B cell (primary cell): ENCODE results near the gene CLCN3.

Experiments
- EZH2 ChIP-seq: IDR thresholded peaks from 2 replicates; pipeline ENCODE4 v1.6.1; 2012; ENCODE audit warnings: borderline replicate concordance, low read depth, mild to moderate bottlenecking, moderate library complexity, low read length; ENCODE audit not compliant: insufficient read depth, poor library complexity, severe bottlenecking
- TF ChIP-seq, protein P1 (sequence below): fragments of 200-600 bp; IDR thresholded peaks from one replicate; pipeline ENCODE4 v1.8.0; 2022; ENCODE audit warnings: antibody characterized with exemption, mild to moderate bottlenecking

DNA sequence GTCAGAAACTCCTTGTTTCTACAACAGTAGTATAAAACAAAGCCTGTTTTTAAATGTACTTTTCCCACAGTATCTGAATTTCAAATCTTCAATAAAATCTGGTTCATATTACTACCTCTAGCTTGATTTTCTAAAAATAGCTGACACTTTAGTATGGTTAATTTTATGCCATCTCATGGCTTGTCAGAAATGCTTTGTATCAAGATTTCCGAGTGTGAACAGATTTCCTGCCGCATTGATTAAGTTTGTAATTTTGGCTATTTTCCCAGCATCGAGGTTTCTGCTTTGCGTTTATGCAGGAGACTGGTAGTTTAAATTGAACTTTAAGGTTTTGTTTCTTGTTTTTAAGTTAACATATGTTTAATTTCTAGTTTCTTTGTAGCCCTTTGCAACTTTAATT is 44.2 kb downstream of the CLCN3 start:
- TF ChIP-seq, protein P1, sequence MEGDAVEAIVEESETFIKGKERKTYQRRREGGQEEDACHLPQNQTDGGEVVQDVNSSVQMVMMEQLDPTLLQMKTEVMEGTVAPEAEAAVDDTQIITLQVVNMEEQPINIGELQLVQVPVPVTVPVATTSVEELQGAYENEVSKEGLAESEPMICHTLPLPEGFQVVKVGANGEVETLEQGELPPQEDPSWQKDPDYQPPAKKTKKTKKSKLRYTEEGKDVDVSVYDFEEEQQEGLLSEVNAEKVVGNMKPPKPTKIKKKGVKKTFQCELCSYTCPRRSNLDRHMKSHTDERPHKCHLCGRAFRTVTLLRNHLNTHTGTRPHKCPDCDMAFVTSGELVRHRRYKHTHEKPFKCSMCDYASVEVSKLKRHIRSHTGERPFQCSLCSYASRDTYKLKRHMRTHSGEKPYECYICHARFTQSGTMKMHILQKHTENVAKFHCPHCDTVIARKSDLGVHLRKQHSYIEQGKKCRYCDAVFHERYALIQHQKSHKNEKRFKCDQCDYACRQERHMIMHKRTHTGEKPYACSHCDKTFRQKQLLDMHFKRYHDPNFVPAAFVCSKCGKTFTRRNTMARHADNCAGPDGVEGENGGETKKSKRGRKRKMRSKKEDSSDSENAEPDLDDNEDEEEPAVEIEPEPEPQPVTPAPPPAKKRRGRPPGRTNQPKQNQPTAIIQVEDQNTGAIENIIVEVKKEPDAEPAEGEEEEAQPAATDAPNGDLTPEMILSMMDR, result no peak
- TF ChIP-seq EZH2, result no peak
